GM19372 (cell line): ENCODE measurements around the gene PRR30.
"Not testable (repeated sequence)": the region's sequence is repeated elsewhere in the genome, so short reads cannot be mapped to it uniquely, and the experiment has no call there.

Experiments used
- ATAC-seq: cut with Tn5 transposase; IDR thresholded peaks from one replicate; pipeline ENCODE4 v1.9.1; 2021; ENCODE audit warnings: mild to moderate bottlenecking, low read depth, moderate library complexity; ENCODE audit not compliant: unreplicated experiment

The PRR30 gene

GRCh38 chr2:27139310-27139709 is at the start of gene PRR30:
TSS of gene PRR30 (minus strand) at chr2:27139410. CDS start at chr2:27138329, 1,081 bp downstream.
- no peak for ATAC-seq

DNA sequence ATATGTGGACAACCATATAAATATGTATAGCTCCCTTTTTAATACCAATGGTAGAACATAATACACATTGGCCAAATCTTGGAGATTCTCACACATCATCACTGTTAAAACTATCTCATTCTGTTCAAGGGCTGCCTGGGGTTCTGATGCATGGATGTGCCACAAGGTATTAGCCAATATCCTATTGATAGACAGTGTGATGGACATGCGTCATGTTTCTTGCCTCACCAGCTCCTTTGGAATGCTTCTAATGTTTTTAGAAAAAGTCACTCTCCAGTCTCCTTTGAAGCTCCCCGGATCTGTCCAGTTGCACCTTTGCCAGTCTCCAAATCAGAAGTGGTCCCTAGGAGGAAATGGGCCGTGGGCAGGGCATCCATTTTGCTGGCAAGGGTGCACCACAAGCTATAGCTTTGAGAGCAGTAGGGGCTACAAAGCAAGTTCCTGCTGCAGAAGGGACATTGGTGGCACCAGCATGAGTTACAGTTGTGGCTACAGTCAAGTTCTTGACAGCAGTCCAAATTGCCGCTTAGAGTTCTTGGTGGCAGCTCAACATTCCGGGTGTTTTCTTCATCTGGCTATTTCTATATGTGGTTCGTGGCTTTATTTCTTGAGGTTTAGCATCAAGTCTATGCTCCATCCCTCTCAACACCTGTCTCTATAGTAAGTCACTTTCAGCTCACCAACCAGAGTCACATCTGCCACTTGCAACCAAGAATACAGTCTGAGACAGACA is 47.6 kb upstream of the PRR30 start:
- no peak for ATAC-seq

DNA sequence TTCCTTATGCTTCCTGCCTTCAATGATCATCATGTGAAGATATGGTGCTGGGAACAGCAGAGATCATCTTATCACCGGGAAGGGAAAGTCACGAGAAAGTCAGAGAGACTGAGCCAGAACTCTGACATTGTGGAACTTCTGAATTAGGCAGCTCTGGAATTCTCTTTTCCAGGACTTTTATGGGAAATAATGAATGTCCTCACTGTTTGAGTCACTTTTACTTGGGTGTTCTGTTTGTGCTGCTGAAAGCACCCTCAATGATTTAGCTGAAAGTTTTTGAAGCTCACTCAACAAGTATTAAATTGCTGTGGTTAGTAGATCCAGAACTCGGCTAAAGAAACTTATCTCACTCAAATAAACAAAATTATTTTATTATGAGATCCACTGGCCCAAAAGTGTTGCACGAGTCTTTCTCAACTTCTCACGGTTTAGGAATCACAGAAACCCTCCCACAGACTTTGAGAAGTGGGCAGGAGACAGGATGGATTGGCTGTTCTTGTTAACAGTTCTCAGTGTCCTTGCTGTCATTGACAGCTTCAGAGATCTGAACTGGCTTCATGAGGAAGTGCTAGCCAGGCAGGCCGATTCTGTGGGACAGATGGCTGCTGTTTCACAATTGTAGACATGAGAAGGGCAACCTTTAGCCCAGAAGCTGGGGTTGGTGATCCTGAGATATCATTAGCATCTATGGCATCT is 46.3 kb upstream of the PRR30 start:
- no peak for ATAC-seq

GRCh38 chr2:27184115-27184514 is 44.9 kb upstream of the PRR30 start:
- no peak for ATAC-seq

GRCh38 chr2:27182346-27182745 is 43.1 kb upstream of the PRR30 start:
- no peak for ATAC-seq

- no peak for ATAC-seq
Observed at GRCh38 chr2:27179344-27180000, 40.3 kb upstream of the PRR30 start.

DNA sequence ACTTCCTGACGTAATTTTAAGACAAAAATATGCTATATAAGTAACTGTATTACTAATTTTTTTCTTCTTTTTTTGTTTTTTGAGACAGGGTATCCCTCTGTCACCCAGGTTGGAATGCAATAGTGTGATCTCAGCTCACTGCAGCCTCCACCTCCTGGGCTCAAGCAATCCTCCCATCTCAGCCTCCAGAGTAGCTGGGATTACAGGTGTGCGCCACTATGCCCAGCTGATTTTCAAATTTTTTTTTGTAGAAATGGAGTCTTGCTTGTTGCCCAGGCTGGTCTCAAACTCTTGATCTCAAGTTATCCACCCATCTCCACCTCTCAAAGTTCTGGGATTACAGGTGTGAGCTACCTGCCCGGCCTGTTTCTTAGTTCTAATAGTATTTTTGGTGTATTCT is 39.3 kb upstream of the PRR30 start:
- ATAC-seq: no peak

DNA sequence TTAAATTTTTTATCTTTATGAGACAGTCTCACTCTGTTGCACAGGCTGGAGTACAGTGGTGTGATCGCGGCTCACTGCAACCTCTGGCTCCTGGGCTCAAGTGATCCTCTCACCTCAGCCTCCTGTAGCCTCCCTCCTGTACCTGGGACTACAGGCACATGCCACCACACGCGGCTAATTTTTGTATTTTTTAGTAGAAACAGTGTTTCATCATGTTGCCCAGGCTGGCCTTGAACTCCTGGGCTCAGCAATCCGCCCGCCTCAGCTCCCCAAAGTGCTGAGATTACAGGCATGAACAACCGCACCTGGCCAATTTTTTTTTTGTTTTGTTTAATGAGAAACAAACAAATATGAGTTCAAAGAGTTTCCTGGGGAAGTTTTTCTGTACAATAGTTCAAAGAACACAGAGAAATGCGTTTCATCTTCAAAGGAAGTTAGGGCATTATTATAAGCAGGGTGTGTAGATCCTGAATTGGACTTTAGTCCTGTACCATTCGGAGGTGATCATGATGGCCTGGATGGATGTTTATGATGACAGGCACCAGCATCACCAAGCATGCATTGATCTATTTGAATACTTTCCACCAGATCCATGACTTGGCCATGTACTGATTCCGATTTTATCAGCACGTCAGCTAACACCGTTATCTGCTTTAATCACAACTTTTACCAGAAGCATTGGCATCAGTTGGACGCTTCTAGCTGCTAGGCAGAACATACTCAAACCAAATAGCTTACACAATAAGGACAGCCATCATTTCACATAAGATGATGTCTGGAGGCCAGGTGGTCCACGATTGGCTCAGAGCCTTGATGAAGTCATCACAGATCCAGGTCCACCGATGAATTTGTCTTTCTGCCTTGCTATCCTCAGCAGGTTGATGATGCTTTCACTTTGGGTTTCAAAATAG is 38.5 kb upstream of the PRR30 start:
- ATAC-seq: no peak

DNA sequence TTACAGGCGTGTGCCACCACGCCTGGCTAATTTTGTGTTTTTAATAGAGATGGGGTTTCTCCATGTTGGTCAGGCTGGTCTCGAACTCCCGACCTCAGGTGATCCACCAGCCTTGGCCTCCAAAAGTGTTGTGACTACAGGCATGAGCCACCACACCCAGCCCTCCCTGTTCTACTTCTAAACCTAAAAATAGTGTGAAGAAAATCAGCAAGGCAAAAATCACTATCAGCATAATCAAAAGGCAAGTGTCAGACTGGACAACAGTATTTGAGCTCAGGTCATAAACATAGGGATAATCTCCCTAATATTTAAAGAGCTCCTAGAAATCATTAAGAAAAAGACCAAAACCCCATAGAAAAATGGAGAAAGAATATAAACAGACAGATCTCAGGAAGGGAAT is 36.6 kb upstream of the PRR30 start:
- not testable (repeated sequence) for ATAC-seq

GRCh38 chr2:27175330-27175729 is 36.1 kb upstream of the PRR30 start:
- no peak for ATAC-seq

- ATAC-seq: no peak
Observed at GRCh38 chr2:27174638-27175037, 35.4 kb upstream of the PRR30 start.

DNA sequence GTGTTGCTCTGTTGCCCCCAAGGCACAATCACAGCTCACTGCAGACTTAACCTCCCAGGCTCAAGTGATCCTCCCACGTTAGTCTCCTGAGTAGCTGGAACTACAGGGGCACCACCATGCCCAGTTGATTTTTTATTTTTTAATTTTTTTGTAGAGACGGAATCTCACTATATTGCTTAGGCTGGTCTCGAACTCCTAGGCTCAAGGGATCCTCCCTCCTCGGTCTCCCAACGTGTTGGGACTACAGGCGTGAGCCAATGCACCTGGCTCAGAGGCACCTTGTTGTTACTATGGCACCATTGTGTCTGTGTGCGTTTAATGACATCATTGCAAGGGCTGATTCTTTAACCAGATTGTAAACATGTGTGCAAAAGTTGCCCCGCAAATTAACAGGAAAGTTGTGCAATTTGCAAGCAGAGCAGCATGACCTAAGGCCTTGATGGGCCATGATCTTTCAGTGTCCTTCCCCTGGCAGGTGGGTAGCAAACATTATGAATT is 32.2 kb upstream of the PRR30 start:
- ATAC-seq: no peak

- no peak for ATAC-seq
Observed at GRCh38 chr2:27170581-27171337, 31.5 kb upstream of the PRR30 start.

DNA sequence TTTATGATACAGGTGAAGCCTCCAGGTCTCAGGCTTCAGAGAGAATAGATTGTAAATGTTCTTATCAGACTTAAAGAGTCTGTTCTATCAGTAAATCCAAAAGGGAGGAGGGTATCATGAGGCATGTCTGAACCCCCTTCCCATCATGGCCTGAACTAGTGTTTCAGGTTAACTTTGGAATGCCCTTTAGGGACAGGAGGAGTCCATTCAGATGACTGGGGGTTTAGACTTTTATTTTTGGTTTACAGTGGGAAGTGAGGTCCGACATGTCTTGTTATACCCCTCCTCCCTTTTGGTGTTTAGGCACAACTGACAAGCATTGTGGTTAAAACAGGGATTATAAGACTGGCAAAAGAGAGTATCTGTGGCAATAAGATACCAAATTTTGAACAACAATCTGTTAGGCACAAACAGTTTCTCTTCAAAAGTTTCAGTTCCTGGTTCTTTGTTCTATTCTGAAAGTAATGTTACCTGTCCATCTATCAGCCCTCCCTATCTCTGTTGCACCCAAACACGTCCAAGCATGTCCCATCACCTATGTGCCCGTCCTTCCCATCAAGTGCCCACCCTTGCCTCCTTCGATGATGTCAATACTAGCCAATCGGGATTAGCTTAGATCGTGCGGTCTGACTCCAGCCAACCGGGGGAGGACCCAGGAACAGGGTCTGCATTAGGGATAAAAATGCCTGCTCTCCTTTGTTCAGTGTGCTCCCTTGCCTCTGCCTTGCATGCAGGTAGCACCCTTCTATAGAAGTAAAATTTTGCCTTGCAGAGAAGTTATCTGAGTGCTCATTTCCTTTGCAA is 26.0 kb upstream of the PRR30 start:
- no peak for ATAC-seq

- ATAC-seq: no peak
Observed at GRCh38 chr2:27162151-27163121, 23.2 kb upstream of the PRR30 start.

GRCh38 chr2:27160191-27160590 is 21.0 kb upstream of the PRR30 start:
- no peak for ATAC-seq

GRCh38 chr2:27159271-27159670 is 20.1 kb upstream of the PRR30 start:
- ATAC-seq: no peak

DNA sequence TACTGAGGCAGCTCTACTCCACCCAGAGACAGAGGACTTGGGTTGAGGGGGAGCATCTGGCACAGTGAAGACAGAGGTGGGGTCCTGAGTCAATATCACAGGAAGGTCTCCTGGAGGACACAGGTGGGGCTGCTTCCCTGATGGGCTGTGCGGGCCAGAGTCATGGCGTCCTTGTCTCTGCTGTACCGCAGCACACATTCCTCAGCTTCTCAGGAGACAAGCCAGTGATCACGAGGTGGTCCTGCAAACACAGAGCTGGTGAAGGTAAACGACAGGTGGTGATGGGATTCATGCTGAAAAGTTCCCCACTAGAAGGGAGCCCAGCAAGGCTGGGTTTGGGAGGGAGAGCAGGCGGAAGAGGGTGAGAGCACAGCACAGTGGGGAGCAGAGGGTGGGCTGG is 19.3 kb upstream of the PRR30 start:
- ATAC-seq: no peak
